H1 (cell line): ENCODE results near the gene ETFB. TPM values are rescaled to one million over a fixed set of nuclear protein-coding genes. Genes with fewer than 3 reads are reported as not detected.

Source experiments
- CTCF ChIA-PET: fragments of 300-600 bp; sonication (Branson Sonifier 250); formaldehyde crosslinking; loops from one replicate; lab custom pipeline; 2021; ENCODE audit not compliant: partially characterized antibody; lab: Charles Lee
- POLR2A ChIA-PET: fragments of 300-600 bp; sonication (Branson Sonifier 250); formaldehyde crosslinking; loops from one replicate; lab custom pipeline; 2021; ENCODE audit warnings: inconsistent platforms; ENCODE audit not compliant: partially characterized antibody; lab: Charles Lee
- DNase-seq, 2 experiments: peaks; one replicate each; pipeline versions ENCODE4 v3.0.0 to v3.0.0-alpha.2; 2010 to 2022; ENCODE audit warnings: low spot score in 2 of 2, low read depth in 1 of 2, mixed read lengths in 1 of 2
- FAIRE-seq: peaks from 2 replicates; lab custom pipeline; 2011; peaks lifted over from hg19 to GRCh38; lab: Jason Lieb, UNC
- H2AFZ ChIP-seq: 2 replicates; pipeline ENCODE4 v1.8.1; 2012; ENCODE audit warnings: low read length, inconsistent platforms
- H2AK5ac ChIP-seq: 2 replicates; pipeline ENCODE4 v1.6.1; 2013; ENCODE audit warnings: low read depth, low read length
- H2BK120ac ChIP-seq: replicated peaks from 2 replicates; pipeline ENCODE3; 2013; ENCODE audit warnings: low read depth, low read length, inconsistent platforms
- H2BK12ac ChIP-seq: 2 replicates; pipeline ENCODE4 v1.6.1; 2013; ENCODE audit warnings: low read depth, low read length
- H2BK15ac ChIP-seq: 2 replicates; pipeline ENCODE4 v1.6.1; 2013; ENCODE audit warnings: low read length
- H2BK20ac ChIP-seq: 2 replicates; pipeline ENCODE4 v1.6.1; 2013; ENCODE audit warnings: low read length
- H2BK5ac ChIP-seq: 2 replicates; pipeline ENCODE4 v1.6.1; 2013; ENCODE audit warnings: low read depth, low read length
- H3K14ac ChIP-seq: 2 replicates; pipeline ENCODE4 v1.6.1; 2013; ENCODE audit warnings: inconsistent platforms; ENCODE audit not compliant: insufficient read length
- H3K18ac ChIP-seq: 2 replicates; pipeline ENCODE4 v1.6.1; 2013; ENCODE audit warnings: low read length; ENCODE audit errors: extremely low read depth
- H3K23ac ChIP-seq: 2 replicates; pipeline ENCODE4 v1.6.1; 2013; ENCODE audit warnings: inconsistent platforms; ENCODE audit not compliant: insufficient read length
- H3K23me2 ChIP-seq: 2 replicates; pipeline ENCODE4 v1.6.1; 2013; ENCODE audit warnings: low read depth, low read length
- H3K27ac ChIP-seq: 2 replicates; pipeline ENCODE4 v1.6.1; 2011; ENCODE audit warnings: low read depth, low read length, inconsistent platforms
- H3K27me3 ChIP-seq, 4 experiments: replicated peaks in 1 of 4; 1 replicate in 1 of 4; 2 replicates in 3 of 4; pipeline versions ENCODE4 v1.6.1 to v1.8.1; 2011 to 2013; ENCODE audit warnings: low read length in 3 of 4, mild to moderate bottlenecking in 3 of 4, inconsistent platforms in 2 of 4, mixed read lengths in 2 of 4, moderate library complexity in 1 of 4; ENCODE audit not compliant: control insufficient read depth in 3 of 4, insufficient read depth in 3 of 4; ENCODE audit errors: extremely low read depth in 1 of 4
- H3K36me3 ChIP-seq, 4 experiments: 2 replicates each; pipeline versions ENCODE4 v1.6.1 to v1.8.1; 2011 to 2013; ENCODE audit warnings: mild to moderate bottlenecking in 4 of 4, low read length in 3 of 4, moderate library complexity in 2 of 4, control low read depth in 1 of 4, inconsistent platforms in 1 of 4; ENCODE audit not compliant: insufficient read depth in 4 of 4, control insufficient read depth in 2 of 4
- H3K4ac ChIP-seq: replicated peaks from 2 replicates; pipeline ENCODE3; 2013; ENCODE audit warnings: low read length, low read depth, mixed read lengths, inconsistent platforms; ENCODE audit not compliant: insufficient read length
- H3K4me1 ChIP-seq, 4 experiments: replicated peaks in 1 of 4; 1 replicate in 1 of 4; 2 replicates in 3 of 4; pipeline versions ENCODE4 v1.6.1 to v1.8.1; 2011 to 2013; ENCODE audit warnings: low read length in 3 of 4, inconsistent platforms in 2 of 4, mixed read lengths in 1 of 4; ENCODE audit not compliant: insufficient read depth in 4 of 4, control insufficient read depth in 3 of 4
- H3K4me2 ChIP-seq, 2 experiments: 2 replicates each; pipeline versions ENCODE4 v1.6.1 to v1.8.1; 2011 to 2013; ENCODE audit warnings: low read depth in 2 of 2, low read length in 2 of 2, control low read depth in 1 of 2, inconsistent platforms in 1 of 2, mild to moderate bottlenecking in 1 of 2; ENCODE audit not compliant: insufficient read depth in 1 of 2
- H3K4me3 ChIP-seq, 4 experiments: fragments of 200-600, 300-600 bp in 1 of 4; sonication (generic), shearing (Covaris generic), sonication (Bioruptor Twin) in 1 of 4; 2 replicates each; pipeline versions ENCODE4 v1.5.1 to v1.8.1; 2011 to 2016; ENCODE audit warnings: low read length in 4 of 4, low read depth in 3 of 4, control low read depth in 2 of 4, inconsistent platforms in 2 of 4, mild to moderate bottlenecking in 2 of 4, mixed read lengths in 1 of 4, moderate library complexity in 1 of 4; ENCODE audit not compliant: insufficient read depth in 2 of 4; ENCODE audit errors: extremely low read depth in 1 of 4
- H3K56ac ChIP-seq: replicated peaks from 2 replicates; pipeline ENCODE3; 2013; ENCODE audit warnings: low read depth, mild to moderate bottlenecking, mixed read lengths, low read length, inconsistent platforms; ENCODE audit not compliant: insufficient read length
- H3K79me1 ChIP-seq: 2 replicates; pipeline ENCODE4 v1.6.1; 2013; ENCODE audit warnings: low read depth, low read length, control low read depth
- H3K79me2 ChIP-seq, 2 experiments: 2 replicates each; pipeline versions ENCODE4 v1.6.1 to v1.8.1; 2012 to 2013; ENCODE audit warnings: low read length in 2 of 2, mild to moderate bottlenecking in 2 of 2, inconsistent platforms in 1 of 2; ENCODE audit not compliant: insufficient read depth in 2 of 2, control insufficient read depth in 1 of 2
- H3K9ac ChIP-seq, 4 experiments: replicated peaks in 1 of 4; 1 replicate in 1 of 4; 2 replicates in 3 of 4; pipeline versions ENCODE4 v1.6.1 to v1.8.1; 2011 to 2013; ENCODE audit warnings: low read depth in 3 of 4, low read length in 3 of 4, control low read depth in 2 of 4, mild to moderate bottlenecking in 2 of 4, moderate library complexity in 2 of 4, inconsistent platforms in 1 of 4; ENCODE audit errors: extremely low read depth in 1 of 4
- H3K9me3 ChIP-seq, 2 experiments: 2 replicates each; pipeline versions ENCODE4 v1.6.1 to v1.8.1; 2012 to 2013; ENCODE audit warnings: mild to moderate bottlenecking in 2 of 2, moderate library complexity in 2 of 2, control low read depth in 1 of 2, inconsistent platforms in 1 of 2, low read depth in 1 of 2, low read length in 1 of 2, mixed read lengths in 1 of 2; ENCODE audit not compliant: insufficient read depth in 2 of 2
- H4K20me1 ChIP-seq, 2 experiments: replicated peaks in 1 of 2; 2 replicates each; pipeline versions ENCODE3 to v1.8.1; 2011 to 2013; ENCODE audit warnings: inconsistent platforms in 2 of 2, low read length in 2 of 2, mild to moderate bottlenecking in 1 of 2; ENCODE audit not compliant: insufficient read depth in 2 of 2, control insufficient read depth in 1 of 2
- H4K5ac ChIP-seq: 2 replicates; pipeline ENCODE4 v1.6.1; 2013; ENCODE audit warnings: low read length, low read depth, mixed read lengths, inconsistent platforms; ENCODE audit not compliant: insufficient read length
- H4K8ac ChIP-seq: 2 replicates; pipeline ENCODE4 v1.8.0; 2013; ENCODE audit warnings: mild to moderate bottlenecking, moderate library complexity, low read length, inconsistent platforms; ENCODE audit not compliant: insufficient read depth; ENCODE audit errors: extremely low read depth
- H4K91ac ChIP-seq: replicated peaks from 2 replicates; pipeline ENCODE3; 2013; ENCODE audit warnings: low read length, mixed read lengths, inconsistent platforms; ENCODE audit not compliant: insufficient read length
- CBX8 ChIP-seq: fragments of 300-800, 300-1000 bp; sonication (generic); IDR thresholded peaks from 2 replicates; pipeline ENCODE4 v1.7.1; 2016; ENCODE audit warnings: low read depth, low read length, borderline replicate concordance
- CHD2 ChIP-seq: IDR thresholded peaks from 2 replicates; pipeline ENCODE4 v1.6.1; 2012; ENCODE audit warnings: low read length, improper control_type of control experiment
- CREB1 ChIP-seq: IDR thresholded peaks from 2 replicates; pipeline ENCODE4 v1.6.1; 2012; ENCODE audit warnings: inconsistent platforms
- JUN ChIP-seq: IDR thresholded peaks from 2 replicates; pipeline ENCODE4 v1.6.1; 2011; ENCODE audit warnings: low read depth, mild to moderate bottlenecking, improper control_type of control experiment, low read length
- MAFK ChIP-seq: IDR thresholded peaks from 2 replicates; pipeline ENCODE4 v1.6.1; 2012; ENCODE audit warnings: low read depth, mild to moderate bottlenecking, improper control_type of control experiment, low read length
- SIX5 ChIP-seq: IDR thresholded peaks from 2 replicates; pipeline ENCODE4 v1.6.1; 2011; ENCODE audit warnings: mild to moderate bottlenecking, low read depth, low read length
- TAF7 ChIP-seq: optimal IDR thresholded peaks from 2 replicates; pipeline ENCODE3; 2011; ENCODE audit warnings: low read depth, mild to moderate bottlenecking, inconsistent platforms, low read length, moderate library complexity, borderline replicate concordance
- WGBS, 2 experiments: shearing (Covaris generic) in 1 of 2; methylation state at CpG; one replicate each; pipeline versions ENCODE4 v1.1.6 to v1.1.7; 2013 to 2015; ENCODE audit warnings: low lambda C conversion rate in 2 of 2, mixed read lengths in 2 of 2, inconsistent platforms in 1 of 2, low coverage in 1 of 2, missing lambda C conversion rate in 1 of 2; ENCODE audit not compliant: insufficient replicate concordance in 2 of 2, insufficient coverage in 1 of 2, insufficient read length in 1 of 2; ENCODE audit errors: extremely low coverage in 1 of 2, missing lambda C conversion rate in 1 of 2; 5-methylcytosine and 5-hydroxymethylcytosine counted together
- polyA plus RNA-seq, 7 experiments: library from polyadenylated mRNA; depleted of rRNA in 3 of 7; stranded (reverse) in 5 of 7; unstranded in 2 of 7; fragments of >200 nt in 5 of 7; fragments of 200-250 nt in 2 of 7; gene quantifications; 1 replicate in 5 of 7; 2 replicates in 1 of 7; 4 replicates in 1 of 7; pipeline versions ENCODE4 v1.2.1 to v1.2.3, GENCODE V29; 2011 to 2013; ENCODE audit warnings: missing spikeins in 2 of 7, mixed read lengths in 2 of 7
- total RNA-seq: library from RNA; stranded (reverse); fragmentation: NEBNext Ultra II Directional; extraction: Animal tissue kit (Norgen Biotek cat#: 25700); gene quantifications from 2 replicates; pipeline ENCODE4 v1.2.1, GENCODE V29; 2021

ETFB gene
- total and polyA plus RNA-seq, 2 of the 8 experiments (the other 6 are each of a cell fraction or from before 2014, with no cell fraction given), result 40.0 to 66.5 TPM

GRCh38 chr19:51387924-51388389 is 21.8 kb upstream of the ETFB start, which contains the start of gene LIM2:
LIM2 (minus strand) TSS chr19:51387974; CDS start chr19:51387443, 531 bp downstream.
- no peak within 1 kb of the TSS for H3K56ac ChIP-seq
- H3K9ac ChIP-seq, result no peak within 1 kb of the TSS
- no peak within 1 kb of the TSS for H2BK5ac ChIP-seq
- no peak within 1 kb of the TSS for H2AK5ac ChIP-seq
- H3K27ac ChIP-seq, result no peak within 1 kb of the TSS
- H3K23ac ChIP-seq, result no peak within 1 kb of the TSS
- no peak within 1 kb of the TSS; the same call in 1 of the 2 replicates for H3K18ac ChIP-seq
- H4K91ac ChIP-seq, result no peak within 1 kb of the TSS
- H3K4me3 ChIP-seq, result no peak within 1 kb of the TSS
- H3K36me3 ChIP-seq, result no peaks in the 10 kb centered on the region
- no peak for FAIRE-seq
- no peak within 1 kb of the TSS for H2BK15ac ChIP-seq
- no peak within 1 kb of the TSS for H4K5ac ChIP-seq
- no peak for TF ChIP-seq TAF7
- TF ChIP-seq CREB1, result no peak
- TF ChIP-seq JUN, result no peak
- TF ChIP-seq CBX8, result no peak
- no peak for TF ChIP-seq MAFK
- no peak for TF ChIP-seq CHD2
- TF ChIP-seq SIX5, result no peak
- 95% methylated on average over 9 of the region's 15 CpGs; no CpG with 5 or more reads in 1 of the 2 experiments for WGBS, 2 experiments
- no peak within 1 kb of the TSS for H2BK12ac ChIP-seq
- H3K79me2 ChIP-seq, result no peaks in the 10 kb centered on the region
- peak within 1 kb of the TSS; percentile 20; the same call in 1 of the 2 replicates for H4K8ac ChIP-seq
- H3K14ac ChIP-seq, result no peak within 1 kb of the TSS
- H3K4me2 ChIP-seq, result no peak within 1 kb of the TSS
- no peak within 1 kb of the TSS for H2BK120ac ChIP-seq
- no peaks in the 10 kb centered on the region for H3K9me3 ChIP-seq
- ChIA-PET CTCF (interaction anchor here (0.7 to 1.9 kb wide), 7 partner anchors 10 to 230 kb away, joined by 3 to 6 read pairs (median 4); partner anchors contain the start of gene CLDND2), POLR2A (interaction anchor here (0.9 to 1.3 kb wide), 4 partner anchors 10 to 32 kb away, joined by 3 to 4 read pairs (median 4); no protein-coding TSS in a partner anchor)
- no peaks in the 10 kb centered on the region for H3K27me3 ChIP-seq
- H2BK20ac ChIP-seq, result no peak within 1 kb of the TSS
- H4K20me1 ChIP-seq, result no peaks in the 10 kb centered on the region
- 0 out of 2 replicates have a peak, but pooled peaks cover 2% of the 10 kb centered on the region for H3K23me2 ChIP-seq
- no peak within 1 kb of the TSS for H3K4ac ChIP-seq
- no peak for DNase-seq
- no peak within 1 kb of the TSS for H2AFZ ChIP-seq
- peaks cover 0 to 2% (median 0%) of the 10 kb centered on the region in 4 experiments; a peak in 4 of 7 replicates for H3K4me1 ChIP-seq
- no peaks in the 10 kb centered on the region for H3K79me1 ChIP-seq
